Smooth muscle cell (in vitro differentiated cells): ENCODE results near the gene DAGLA. TPM values are rescaled to one million over a fixed set of nuclear protein-coding genes. Genes with fewer than 3 reads are reported as not detected.

Experiments
- DNase-seq: peaks from one replicate; lab custom pipeline; 2025; ENCODE audit not compliant: unreplicated experiment; lab: John Stamatoyannopoulos, UW
- H2AFZ ChIP-seq: fragments of 200-600 bp; sonication (generic); 2 replicates; pipeline ENCODE4 v1.6.0; 2016; ENCODE audit warnings: antibody characterized with exemption, low read depth, mild to moderate bottlenecking
- H3F3A ChIP-seq: fragments of 200-600 bp; sonication (generic); 2 replicates; pipeline ENCODE4 v1.6.0; 2017; ENCODE audit warnings: antibody characterized with exemption, low read depth
- H3K27ac ChIP-seq: fragments of 200-600 bp; sonication (generic); 2 replicates; pipeline ENCODE4 v1.5.1; 2016; ENCODE audit warnings: low read depth, mild to moderate bottlenecking
- H3K27me3 ChIP-seq: fragments of 200-600 bp; sonication (generic); 2 replicates; pipeline ENCODE4 v1.6.1; 2016; ENCODE audit warnings: low read depth, mild to moderate bottlenecking
- H3K36me3 ChIP-seq: fragments of 200-600 bp; sonication (generic); 2 replicates; pipeline ENCODE4 v1.5.1; 2016; ENCODE audit warnings: low read depth
- H3K4me1 ChIP-seq: fragments of 200-600 bp; sonication (generic); 2 replicates; pipeline ENCODE4 v1.5.1; 2016; ENCODE audit warnings: low read depth
- H3K4me2 ChIP-seq: fragments of 200-600 bp; sonication (generic); 2 replicates; pipeline ENCODE4 v1.6.0; 2016; ENCODE audit warnings: mild to moderate bottlenecking
- H3K4me3 ChIP-seq: fragments of 200-600 bp; sonication (generic); 2 replicates; pipeline ENCODE4 v1.5.1; 2016; ENCODE audit warnings: mild to moderate bottlenecking
- H3K79me2 ChIP-seq: fragments of 200-600 bp; sonication (generic); 2 replicates; pipeline ENCODE4 v1.6.0; 2016; ENCODE audit warnings: low read depth, mild to moderate bottlenecking
- H3K9ac ChIP-seq: fragments of 200-600 bp; sonication (generic); 2 replicates; pipeline ENCODE4 v1.6.0; 2016; ENCODE audit warnings: low read depth
- H3K9me3 ChIP-seq: fragments of 200-600 bp; sonication (generic); replicated peaks from 2 replicates; pipeline ENCODE4 v1.5.1; 2016; ENCODE audit warnings: low read depth
- H4K20me1 ChIP-seq: fragments of 200-600 bp; sonication (generic); 2 replicates; pipeline ENCODE4 v1.6.0; 2016; ENCODE audit warnings: low read depth
- CTCF ChIP-seq: fragments of 200-600 bp; sonication (generic); IDR thresholded peaks from 2 replicates; pipeline ENCODE4 v1.5.1; 2017; ENCODE audit warnings: borderline replicate concordance, mild to moderate bottlenecking, antibody characterized with exemption; ENCODE audit not compliant: insufficient read depth, poor library complexity, severe bottlenecking
- WGBS: methylation state at CpG from one replicate; pipeline ENCODE4 v1.1.7; 2016; ENCODE audit warnings: low lambda C conversion rate; 5-methylcytosine and 5-hydroxymethylcytosine counted together
- polyA plus RNA-seq: library from polyadenylated mRNA; unstranded; fragments of >200 nt; fragmentation: Nextera tagmentation; extraction: Ambion mirVana; gene quantifications from 2 replicates; pipeline ENCODE4 v1.2.1, GENCODE V29; 2016
- total RNA-seq: library from RNA; depleted of rRNA; stranded (reverse); fragments of >200 nt; gene quantifications from 2 replicates; pipeline ENCODE4 v1.2.3, GENCODE V29; 2014

Gene DAGLA
- total and polyA plus RNA-seq, 2 experiments from 2014 or later = 1.3 to 3.9 TPM

GRCh38 chr11:61685617-61685967 lies 5.4 kb downstream of the DAGLA start:
- TF ChIP-seq CTCF = no peak
- Histone ChIP-seq H4K20me1 (peaks cover 3% of the 10 kb centered on the region), H3K4me3 (no peak overlapping the region), H3K4me1 (peaks cover 3% of the 10 kb centered on the region), H3K36me3 (no peaks in the 10 kb centered on the region), H3K9ac (no peak overlapping the region), H3F3A (no peaks in the 10 kb centered on the region), H3K9me3 (no peaks in the 10 kb centered on the region), H3K27me3 (no peaks in the 10 kb centered on the region), H3K27ac (no peak overlapping the region), H3K4me2 (no peak overlapping the region), H3K79me2 (no peaks in the 10 kb centered on the region), H2AFZ (no peak overlapping the region)
- DNase-seq = no peak
- WGBS = 91% methylated on average over 9 of the region's 9 CpGs

GRCh38 chr11:61686066-61686465 lies 5.9 kb downstream of the DAGLA start:
- Histone ChIP-seq H3K4me1 (no peaks in the 10 kb centered on the region), H4K20me1 (peaks cover 3% of the 10 kb centered on the region), H3K9me3 (no peaks in the 10 kb centered on the region), H3K9ac (no peak overlapping the region), H3F3A (no peaks in the 10 kb centered on the region), H3K27ac (no peak overlapping the region), H3K27me3 (no peaks in the 10 kb centered on the region), H3K4me2 (no peak overlapping the region), H2AFZ (no peak overlapping the region), H3K4me3 (no peak overlapping the region), H3K79me2 (no peaks in the 10 kb centered on the region), H3K36me3 (no peaks in the 10 kb centered on the region)
- no peak for DNase-seq
- TF ChIP-seq CTCF = no peak
- 80% methylated on average over 8 of the region's 8 CpGs for WGBS

GRCh38 chr11:61686469-61686868 lies 6.3 kb downstream of the DAGLA start:
- no peak overlapping the region for H2AFZ ChIP-seq
- H3K4me1 ChIP-seq = no peaks in the 10 kb centered on the region
- no peaks in the 10 kb centered on the region for H3K9me3 ChIP-seq
- H3K36me3 ChIP-seq = no peaks in the 10 kb centered on the region
- H3K79me2 ChIP-seq = no peaks in the 10 kb centered on the region
- no peak overlapping the region for H3K9ac ChIP-seq
- H4K20me1 ChIP-seq = peaks cover 3% of the 10 kb centered on the region
- H3K27me3 ChIP-seq = no peaks in the 10 kb centered on the region
- H3F3A ChIP-seq = no peaks in the 10 kb centered on the region
- WGBS = 87% methylated on average over 8 of the region's 8 CpGs
- no peak for DNase-seq
- no peak overlapping the region for H3K27ac ChIP-seq
- no peak for TF ChIP-seq CTCF
- H3K4me3 ChIP-seq = no peak overlapping the region
- H3K4me2 ChIP-seq = no peak overlapping the region

GRCh38 chr11:61687420-61687819 lies 7.2 kb downstream of the DAGLA start:
- Histone ChIP-seq H3K79me2 (no peaks in the 10 kb centered on the region), H3F3A (no peaks in the 10 kb centered on the region), H2AFZ (no peak overlapping the region), H4K20me1 (peaks cover 3% of the 10 kb centered on the region), H3K27me3 (no peaks in the 10 kb centered on the region), H3K4me3 (no peak overlapping the region), H3K36me3 (no peaks in the 10 kb centered on the region), H3K4me2 (no peak overlapping the region), H3K9ac (no peak overlapping the region), H3K4me1 (no peaks in the 10 kb centered on the region), H3K9me3 (no peaks in the 10 kb centered on the region), H3K27ac (no peak overlapping the region)
- WGBS = 94% methylated on average over 11 of the region's 11 CpGs
- no peak for DNase-seq
- no peak for TF ChIP-seq CTCF
